Measurements from ENCODE around the gene AATF.

AATF gene

GRCh38 chr17:36941265-36942010 is 7.3 kb upstream of the AATF start:
- DNase-seq (ENCODE audit: low read depth in 2 of 2), result no peak

- no peak for DNase-seq (ENCODE audit: low read depth in 2 of 2)
Observed at GRCh38 chr17:36942019-36942599, 6.6 kb upstream of the AATF start.

GRCh38 chr17:36942631-36943125 is 6.1 kb upstream of the AATF start:
- no peak for DNase-seq (ENCODE audit: low read depth in 2 of 2)

GRCh38 chr17:36943250-36944191 is 5.2 kb upstream of the AATF start:
- no peak for DNase-seq (ENCODE audit: low read depth in 2 of 2)

GRCh38 chr17:36944553-36944952 is 4.2 kb upstream of the AATF start:
- no peak for DNase-seq (ENCODE audit: low read depth in 2 of 2)

GRCh38 chr17:36945140-36945539 is 3.6 kb upstream of the AATF start:
- no peak for DNase-seq (ENCODE audit: low read depth in 2 of 2)

- DNase-seq (ENCODE audit: low read depth in 2 of 2), result no peak
Observed at GRCh38 chr17:36945959-36946725, 2.6 kb upstream of the AATF start.

GRCh38 chr17:36946726-36947091 is 2.0 kb upstream of the AATF start:
- no peak for DNase-seq (ENCODE audit: low read depth in 2 of 2)

- DNase-seq (ENCODE audit: low read depth in 2 of 2), result no peak
Observed at GRCh38 chr17:36947922-36948716, 635 bp upstream of the AATF start.

- no peak for DNase-seq (ENCODE audit: low read depth in 2 of 2)
Observed at GRCh38 chr17:36949461-36949927, 740 bp downstream of the AATF start.

GRCh38 chr17:36950027-36950426 is 1.3 kb downstream of the AATF start:
- DNase-seq (ENCODE audit: low read depth in 2 of 2), result no peak

- DNase-seq (ENCODE audit: low read depth in 2 of 2), result no peak
Observed at GRCh38 chr17:36951084-36951789, 2.5 kb downstream of the AATF start.

GRCh38 chr17:36971508-36971907 is 22.8 kb downstream of the AATF start:
- no peak for DNase-seq (ENCODE audit: low read depth in 2 of 2)

GRCh38 chr17:36972186-36972700 is 23.5 kb downstream of the AATF start:
- DNase-seq (ENCODE audit: low read depth in 2 of 2), result no peak

GRCh38 chr17:36972905-36973304 is 24.2 kb downstream of the AATF start:
- no peak for DNase-seq (ENCODE audit: low read depth in 2 of 2)

GRCh38 chr17:36975922-36976515 is 27.3 kb downstream of the AATF start:
- no peak for DNase-seq (ENCODE audit: low read depth in 2 of 2)

GRCh38 chr17:36977066-36977465 is 28.3 kb downstream of the AATF start:
- DNase-seq (ENCODE audit: low read depth in 2 of 2), result no peak

- DNase-seq (ENCODE audit: low read depth in 2 of 2), result no peak
Observed at GRCh38 chr17:36977568-36977967, 28.8 kb downstream of the AATF start.

GRCh38 chr17:36978810-36979564 is 30.2 kb downstream of the AATF start:
- DNase-seq (ENCODE audit: low read depth in 2 of 2), result no peak
